Prostate gland (tissue), 2 donors: ENCODE data around the gene SMIM36. TPM values are rescaled to one million over a fixed set of nuclear protein-coding genes. Genes with fewer than 3 reads are reported as not detected.
A peak's percentile ranks its signal among the peaks of the same experiment; 100 is the strongest.
"Not testable (repeated sequence)": the region's sequence is repeated elsewhere in the genome, so short reads cannot be mapped to it uniquely, and the experiment has no call there.

Experiments used
- DNase-seq: peaks from one replicate; pipeline ENCODE4 v3.0.0-alpha.2; 2019; ENCODE audit warnings: low spot score
- H3K27ac ChIP-seq, 2 donors: fragments of 200-600 bp; sonication (generic); 2 replicates each; pipeline ENCODE4 v1.5.1; 2017 to 2019
- H3K27me3 ChIP-seq: fragments of 200-600 bp; sonication (generic); replicated peaks from 2 replicates; pipeline ENCODE4 v1.5.1; 2019; ENCODE audit not compliant: insufficient read depth
- H3K36me3 ChIP-seq, 2 donors: fragments of 200-600 bp; sonication (generic); 1 replicate in 1 of 2; 2 replicates in 1 of 2; pipeline versions ENCODE4 v1.5.1 to v1.8.1; 2017 to 2019
- H3K4me1 ChIP-seq: fragments of 200-600 bp; sonication (generic); replicated peaks from 2 replicates; pipeline ENCODE4 v1.5.1; 2019
- H3K4me3 ChIP-seq, 2 donors: fragments of 200-600 bp; sonication (generic); 2 replicates each; pipeline ENCODE4 v1.5.1; 2017 to 2019
- H3K9me3 ChIP-seq: fragments of 200-600 bp; sonication (generic); 2 replicates; pipeline ENCODE4 v1.5.1; 2017
- POLR2A ChIP-seq: fragments of 450-650 bp; IDR thresholded peaks from one replicate; pipeline ENCODE4 v1.6.1; 2016; ENCODE audit warnings: antibody characterized with exemption, mild to moderate bottlenecking
- POLR2AphosphoS5 ChIP-seq: sonication (generic); formaldehyde crosslinking; IDR thresholded peaks from one replicate; pipeline ENCODE4 v1.6.1; 2017; ENCODE audit warnings: antibody characterized with exemption
- WGBS: methylation state at CpG from one replicate; pipeline ENCODE4 v1.1.5; 2018; 5-methylcytosine and 5-hydroxymethylcytosine counted together
- intact Hi-C: fragments of 100-400 bp; cut with DNase I; formaldehyde crosslinking; loops from one replicate; pipeline ENCODE4 v1.14.2; 2022
- total RNA-seq, 2 donors: library from RNA; depleted of rRNA; stranded (reverse); fragments of >200 nt; gene quantifications; one replicate each; pipeline ENCODE4 v1.1.0, GENCODE V29; 2016
- TF ChIP-seq, protein P1 (sequence below), 4 experiments: fragments of 200-600 bp in 2 of 4; fragments of 450-650 bp in 2 of 4; sonication (generic) in 2 of 4; IDR thresholded peaks; 1 replicate in 3 of 4; 2 replicates in 1 of 4; pipeline ENCODE4 v1.5.1; 2016 to 2019; ENCODE audit warnings: antibody characterized with exemption in 4 of 4, mild to moderate bottlenecking in 2 of 4, moderate library complexity in 2 of 4

Gene SMIM36
- total RNA-seq, 2 donors from 2014 or later = not detected

- TF ChIP-seq POLR2A = no peak
- TF ChIP-seq POLR2AphosphoS5 = peak; percentile 76
- TF ChIP-seq, protein P1, sequence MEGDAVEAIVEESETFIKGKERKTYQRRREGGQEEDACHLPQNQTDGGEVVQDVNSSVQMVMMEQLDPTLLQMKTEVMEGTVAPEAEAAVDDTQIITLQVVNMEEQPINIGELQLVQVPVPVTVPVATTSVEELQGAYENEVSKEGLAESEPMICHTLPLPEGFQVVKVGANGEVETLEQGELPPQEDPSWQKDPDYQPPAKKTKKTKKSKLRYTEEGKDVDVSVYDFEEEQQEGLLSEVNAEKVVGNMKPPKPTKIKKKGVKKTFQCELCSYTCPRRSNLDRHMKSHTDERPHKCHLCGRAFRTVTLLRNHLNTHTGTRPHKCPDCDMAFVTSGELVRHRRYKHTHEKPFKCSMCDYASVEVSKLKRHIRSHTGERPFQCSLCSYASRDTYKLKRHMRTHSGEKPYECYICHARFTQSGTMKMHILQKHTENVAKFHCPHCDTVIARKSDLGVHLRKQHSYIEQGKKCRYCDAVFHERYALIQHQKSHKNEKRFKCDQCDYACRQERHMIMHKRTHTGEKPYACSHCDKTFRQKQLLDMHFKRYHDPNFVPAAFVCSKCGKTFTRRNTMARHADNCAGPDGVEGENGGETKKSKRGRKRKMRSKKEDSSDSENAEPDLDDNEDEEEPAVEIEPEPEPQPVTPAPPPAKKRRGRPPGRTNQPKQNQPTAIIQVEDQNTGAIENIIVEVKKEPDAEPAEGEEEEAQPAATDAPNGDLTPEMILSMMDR (IDR thresholded peaks at IDR 0.05) = no peak
- DNase-seq = peak; percentile 77
- 51% methylated on average over 7 of the region's 7 CpGs for WGBS
- no peaks in the 10 kb centered on the region for H3K36me3 ChIP-seq
- H3K27me3 ChIP-seq = no peaks in the 10 kb centered on the region
- peaks cover 6% of the 10 kb centered on the region for H3K4me1 ChIP-seq
- H3K4me3 ChIP-seq = no peak overlapping the region
- peak overlapping the region; percentile 23 to 49 for H3K27ac ChIP-seq
- intact Hi-C loops = no loop called here
- no peaks in the 10 kb centered on the region for H3K9me3 ChIP-seq
These were observed 77.4 kb downstream of the SMIM36 start for GRCh38 chr17:55433629-55434422.

DNA sequence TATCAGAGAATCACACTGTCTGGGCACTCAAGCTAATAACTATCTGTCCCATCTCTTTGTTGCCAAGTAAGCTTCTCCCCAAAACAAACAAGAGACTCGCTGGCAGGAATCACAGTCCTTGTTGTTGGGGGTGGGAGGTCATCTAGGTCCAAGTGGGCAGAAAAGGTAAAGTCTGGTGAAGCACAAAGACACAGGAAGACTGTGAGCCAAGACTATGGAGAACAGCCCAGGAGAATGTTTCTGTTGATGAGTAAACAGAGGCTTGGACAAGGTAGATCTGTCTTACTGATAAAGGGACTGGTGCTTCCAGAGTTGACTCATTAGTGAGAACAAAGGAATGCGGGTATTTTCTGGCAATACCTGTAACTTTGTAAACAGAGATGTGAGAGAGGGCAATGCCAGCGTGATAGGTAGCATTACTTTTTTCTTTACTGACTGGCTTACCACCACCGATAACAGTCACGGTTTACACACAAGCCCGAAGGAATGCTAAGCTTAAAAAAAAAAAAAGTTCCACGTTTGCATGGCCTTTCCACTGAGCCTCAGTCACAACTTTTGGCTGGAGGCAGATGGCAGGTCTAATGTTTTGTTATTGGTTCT lies 78.1 kb downstream of the SMIM36 start:
- Histone ChIP-seq H3K9me3 (no peaks in the 10 kb centered on the region), H3K4me1 (peaks cover 6% of the 10 kb centered on the region), H3K4me3 (no peak overlapping the region), H3K27ac (peak overlapping the region; percentile 23 to 49), H3K36me3 (no peaks in the 10 kb centered on the region), H3K27me3 (no peaks in the 10 kb centered on the region)
- DNase-seq = peak; percentile 78
- intact Hi-C loops = no loop called here
- TF ChIP-seq POLR2AphosphoS5 (peak; percentile 78), POLR2A (no peak)
- WGBS = 32% methylated on average over 7 of the region's 7 CpGs

DNA sequence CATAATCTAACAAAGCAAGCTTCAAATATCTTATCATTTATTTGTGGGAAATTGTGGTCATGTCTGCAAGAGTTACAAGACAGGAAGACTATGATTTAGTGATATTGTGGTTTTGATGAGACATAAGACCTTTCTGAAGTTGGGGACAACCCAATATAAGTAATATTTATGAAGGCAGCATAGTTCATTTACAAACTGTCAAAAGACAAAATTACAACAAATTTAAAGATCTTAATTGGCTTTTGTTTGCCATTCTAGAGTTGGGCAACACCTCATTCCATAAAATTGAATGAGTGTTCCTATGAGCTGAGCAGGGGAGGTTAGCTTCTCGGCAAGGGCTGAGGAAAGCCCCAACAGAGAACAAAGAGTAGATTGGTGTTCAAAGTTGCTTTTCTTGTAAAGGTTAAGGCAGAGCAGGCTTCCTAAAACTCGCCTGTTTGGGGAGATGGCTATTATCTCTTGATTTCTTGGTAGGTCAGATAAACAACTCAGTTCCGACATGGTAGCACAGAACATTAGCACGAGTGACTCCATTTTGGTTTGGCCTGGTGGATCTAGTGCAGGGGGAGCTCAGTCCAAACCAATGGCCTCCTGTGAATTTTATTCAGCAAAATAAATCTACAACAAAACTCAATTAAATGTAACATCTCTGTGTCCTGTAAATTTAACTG lies 78.8 kb downstream of the SMIM36 start:
- TF ChIP-seq POLR2A = no peak
- TF ChIP-seq, protein P1 (IDR thresholded peaks at IDR 0.05) = no peak
- no peak for TF ChIP-seq POLR2AphosphoS5
- Histone ChIP-seq H3K4me1 (peaks cover 6% of the 10 kb centered on the region), H3K4me3 (no peak overlapping the region), H3K27ac (peak overlapping the region; percentile 23 to 49), H3K27me3 (no peaks in the 10 kb centered on the region), H3K9me3 (no peaks in the 10 kb centered on the region), H3K36me3 (no peaks in the 10 kb centered on the region)
- no peak for DNase-seq
- intact Hi-C loops = no loop called here
- 48% methylated on average over 4 of the region's 4 CpGs for WGBS

DNA sequence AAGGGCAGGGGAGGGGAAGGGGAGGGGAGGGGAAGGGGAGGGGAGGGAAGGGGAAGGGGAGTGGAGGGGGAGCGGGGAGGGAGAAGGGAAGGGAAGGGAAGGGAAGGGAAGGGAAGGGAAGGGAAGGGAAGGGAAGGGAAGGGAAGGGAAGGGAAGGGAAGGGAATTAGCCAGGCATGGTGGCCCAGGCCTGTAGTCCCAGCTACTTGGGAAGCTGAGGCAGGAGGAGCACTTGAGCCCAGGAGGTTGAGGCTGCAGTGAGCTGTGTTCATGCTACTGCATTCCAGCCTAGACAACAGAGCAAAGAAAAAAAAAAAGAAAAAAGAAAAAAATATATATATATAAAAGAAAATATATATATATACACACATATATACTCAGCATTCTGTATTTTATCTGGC lies 79.3 kb downstream of the SMIM36 start:
- H3K4me1 ChIP-seq, DNase-seq, H3K27me3 ChIP-seq, H3K27ac ChIP-seq, H3K36me3 ChIP-seq, intact Hi-C loops, H3K4me3 ChIP-seq, H3K9me3 ChIP-seq: not testable (repeated sequence)
- no CpG with 5 or more reads among the region's 1 CpG for WGBS

GRCh38 chr17:55430541-55431288 lies 80.5 kb downstream of the SMIM36 start:
- 83% methylated on average over 4 of the region's 4 CpGs for WGBS
- TF ChIP-seq POLR2AphosphoS5 = no peak
- TF ChIP-seq, protein P1 (IDR thresholded peaks at IDR 0.05) = no peak
- TF ChIP-seq POLR2A = no peak
- intact Hi-C loops = no loop called here
- H3K4me3 ChIP-seq = no peak overlapping the region
- no peak overlapping the region for H3K27ac ChIP-seq
- no peaks in the 10 kb centered on the region for H3K27me3 ChIP-seq
- no peaks in the 10 kb centered on the region for H3K9me3 ChIP-seq
- no peaks in the 10 kb centered on the region for H3K36me3 ChIP-seq
- DNase-seq = no peak
- peaks cover 6% of the 10 kb centered on the region for H3K4me1 ChIP-seq
